CD4-positive, alpha-beta memory T cell (primary cell): Measurements from ENCODE around the gene SLC6A14. TPM values are rescaled to one million over a fixed set of nuclear protein-coding genes. Genes with fewer than 3 reads are reported as not detected.

Source experiments
- polyA plus RNA-seq, 2 donors: library from polyadenylated mRNA; unstranded; fragments of 300-500 nt; fragmentation: Illumina TruSeq; gene quantifications; one replicate each; pipeline ENCODE4 v1.2.3, GENCODE V29; 2021
- total RNA-seq, 2 experiments: library from RNA; stranded (reverse); gene quantifications; one replicate each; pipeline ENCODE4 v1.2.3, GENCODE V29; 2021

The SLC6A14 gene
- total and polyA plus RNA-seq, 4 experiments from 2014 or later = not detected

Other genes starting within 250 kb of the SLC6A14 start
- gene CT83, start 26.4 kb downstream of the SLC6A14 start, total RNA-seq = not detected
- gene CT83, start 26.4 kb downstream of the SLC6A14 start, polyA plus RNA-seq = not detected